Type B pancreatic cell (in vitro differentiated cells): ENCODE results near the gene EPHB1. TPM values are rescaled to one million over a fixed set of nuclear protein-coding genes. Genes with fewer than 3 reads are reported as not detected.

Experiments
- DNase-seq: peaks from one replicate; pipeline ENCODE4 v3.0.0; 2021; ENCODE audit warnings: mixed read lengths; ENCODE audit not compliant: unreplicated experiment; ENCODE audit errors: extremely low spot score
- H3K27ac Mint-ChIP-seq: 2 replicates; pipeline ENCODE4 v1.8.0; 2021; ENCODE audit warnings: mild to moderate bottlenecking, mixed read lengths
- H3K27me3 Mint-ChIP-seq: 2 replicates; pipeline ENCODE4 v1.8.0; 2021; ENCODE audit warnings: mixed read lengths
- H3K36me3 Mint-ChIP-seq: 2 replicates; pipeline ENCODE4 v1.8.0; 2021; ENCODE audit warnings: mixed read lengths
- H3K4me1 Mint-ChIP-seq: one replicate; pipeline ENCODE4 v1.8.0; 2021; ENCODE audit warnings: mixed read lengths; ENCODE audit not compliant: unreplicated experiment
- H3K4me3 Mint-ChIP-seq: 2 replicates; pipeline ENCODE4 v1.8.0; 2021; ENCODE audit warnings: mild to moderate bottlenecking, mixed read lengths
- H3K9me3 Mint-ChIP-seq: 2 replicates; pipeline ENCODE4 v1.8.0; 2021; ENCODE audit warnings: mixed read lengths
- CTCF ChIP-seq: fragments of 200-600 bp; sonication (generic); conservative IDR thresholded peaks from 2 replicates; pipeline ENCODE4 v1.5.0; 2021; ENCODE audit warnings: antibody characterized with exemption, mild to moderate bottlenecking
- total RNA-seq: library from RNA; stranded (reverse); gene quantifications from 2 replicates; pipeline ENCODE4 v1.2.1, GENCODE V29; 2021; ENCODE audit warnings: low replicate concordance

Gene EPHB1
- total RNA-seq, 1 donor from 2014 or later: 9.1 TPM

GRCh38 chr3:135176881-135177280 lies 381.8 kb downstream of the EPHB1 start:
- peaks cover 4% of the 10 kb centered on the region for H3K9me3 Mint-ChIP-seq
- no peaks in the 10 kb centered on the region for H3K36me3 Mint-ChIP-seq
- no peak for TF ChIP-seq CTCF
- H3K27ac Mint-ChIP-seq: no peak overlapping the region
- no peak overlapping the region for H3K4me3 Mint-ChIP-seq
- H3K4me1 Mint-ChIP-seq: no peaks in the 10 kb centered on the region
- H3K27me3 Mint-ChIP-seq: peaks cover 15% of the 10 kb centered on the region
- no peak for DNase-seq

- Mint-ChIP-seq H3K36me3 (no peaks in the 10 kb centered on the region), H3K27ac (no peak overlapping the region), H3K4me1 (no peaks in the 10 kb centered on the region), H3K27me3 (peaks cover 14% of the 10 kb centered on the region), H3K4me3 (no peak overlapping the region), H3K9me3 (peaks cover 4% of the 10 kb centered on the region)
- DNase-seq: no peak
- no peak for TF ChIP-seq CTCF
Observed at GRCh38 chr3:135178566-135178965, 383.5 kb downstream of the EPHB1 start.

- H3K9me3 Mint-ChIP-seq: peaks cover 4% of the 10 kb centered on the region
- peaks cover 4% of the 10 kb centered on the region for H3K27me3 Mint-ChIP-seq
- H3K36me3 Mint-ChIP-seq: no peaks in the 10 kb centered on the region
- no peak overlapping the region for H3K27ac Mint-ChIP-seq
- no peak for DNase-seq
- TF ChIP-seq CTCF: no peak
- no peak overlapping the region for H3K4me3 Mint-ChIP-seq
- no peaks in the 10 kb centered on the region for H3K4me1 Mint-ChIP-seq
Observed at GRCh38 chr3:135181408-135181807, 386.3 kb downstream of the EPHB1 start.

- H3K4me3 Mint-ChIP-seq: no peak overlapping the region
- TF ChIP-seq CTCF: no peak
- no peaks in the 10 kb centered on the region for H3K36me3 Mint-ChIP-seq
- peaks cover 4% of the 10 kb centered on the region for H3K9me3 Mint-ChIP-seq
- H3K27ac Mint-ChIP-seq: no peak overlapping the region
- H3K27me3 Mint-ChIP-seq: peaks cover 4% of the 10 kb centered on the region
- H3K4me1 Mint-ChIP-seq: no peaks in the 10 kb centered on the region
- DNase-seq: no peak
Observed at GRCh38 chr3:135182364-135182998, 387.4 kb downstream of the EPHB1 start.

GRCh38 chr3:135190658-135191057 lies 395.6 kb downstream of the EPHB1 start:
- no peak for TF ChIP-seq CTCF
- peaks cover 4% of the 10 kb centered on the region for H3K9me3 Mint-ChIP-seq
- H3K27me3 Mint-ChIP-seq: peaks cover 7% of the 10 kb centered on the region
- H3K4me1 Mint-ChIP-seq: no peaks in the 10 kb centered on the region
- H3K36me3 Mint-ChIP-seq: no peaks in the 10 kb centered on the region
- no peak overlapping the region for H3K4me3 Mint-ChIP-seq
- no peak overlapping the region for H3K27ac Mint-ChIP-seq
- DNase-seq: no peak

- H3K4me1 Mint-ChIP-seq: no peaks in the 10 kb centered on the region
- peaks cover 4% of the 10 kb centered on the region for H3K9me3 Mint-ChIP-seq
- no peak overlapping the region for H3K4me3 Mint-ChIP-seq
- no peak overlapping the region for H3K27ac Mint-ChIP-seq
- no peak for DNase-seq
- peaks cover 7% of the 10 kb centered on the region for H3K27me3 Mint-ChIP-seq
- TF ChIP-seq CTCF: no peak
- no peaks in the 10 kb centered on the region for H3K36me3 Mint-ChIP-seq
Observed at GRCh38 chr3:135191708-135192107, 396.6 kb downstream of the EPHB1 start.
